RWPE1 (cell line): ENCODE measurements around the gene AFF1.
A peak's percentile ranks its signal among the peaks of the same experiment; 100 is the strongest.

Experiments
- CTCF ChIA-PET: fragments of 350-600 bp; sonication (Branson Sonifier 250); formaldehyde crosslinking; extraction: SDS; loops from one replicate; lab custom pipeline; 2021; lab: Yijun Ruan, JAX
- POLR2A ChIA-PET: fragments of 400-600 bp; formaldehyde crosslinking; extraction: SDS; loops from one replicate; lab custom pipeline; 2020; ENCODE audit warnings: antibody characterized with exemption; ENCODE audit not compliant: low non-redundant PET; lab: Yijun Ruan, JAX
- DNase-seq: peaks from one replicate; pipeline ENCODE4 v3.0.0; 2012; ENCODE audit warnings: low spot score
- H3K27ac ChIP-seq: fragments of 450-650 bp; 2 replicates; pipeline ENCODE4 v1.5.1; 2017
- TF ChIP-seq, protein P1 (sequence below): fragments of 450-650 bp; conservative IDR thresholded peaks from 2 replicates; pipeline ENCODE4 v1.5.1; 2017; ENCODE audit warnings: low read depth, mild to moderate bottlenecking

The AFF1 gene

DNA sequence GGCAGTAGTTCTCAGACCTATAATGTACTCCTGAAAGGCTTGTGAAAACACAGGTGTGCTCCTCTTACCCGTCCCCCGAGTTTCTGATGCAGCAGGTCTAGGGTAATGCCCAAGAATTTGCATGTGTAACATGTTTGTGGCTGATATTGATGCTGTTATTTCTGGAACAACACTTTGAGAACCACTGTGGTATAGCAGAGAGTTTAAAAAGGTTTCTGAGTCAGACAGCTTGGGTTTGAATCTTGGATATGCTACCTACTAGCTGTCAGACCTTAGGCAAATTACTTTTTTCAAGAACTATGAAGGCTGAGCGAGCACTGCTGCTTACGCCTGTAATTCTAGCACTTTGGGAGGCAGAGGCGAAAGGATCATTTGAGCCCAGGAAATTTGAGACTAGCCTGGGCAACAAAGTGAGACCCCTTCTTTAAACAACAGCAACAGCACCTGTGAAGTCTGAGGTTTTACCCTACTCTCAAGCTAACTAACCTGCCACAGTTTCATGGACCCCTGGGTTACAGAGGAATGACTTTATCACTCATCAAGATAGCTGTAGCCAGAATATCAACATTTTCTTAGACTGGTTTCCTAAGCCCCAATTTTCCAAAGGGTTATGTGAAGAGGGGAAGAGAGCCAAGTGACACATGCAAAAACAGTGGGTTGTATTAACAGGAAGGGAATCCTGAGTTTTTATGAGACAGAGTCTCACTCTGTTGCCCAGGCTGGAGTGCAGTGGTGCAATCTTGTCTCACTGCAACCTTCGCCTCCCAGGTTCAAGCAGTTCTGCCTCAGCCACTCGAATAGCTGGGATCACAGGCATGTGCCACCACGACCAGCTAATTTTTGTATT lies 5.1 kb downstream of the AFF1 start:
- POLR2A ChIA-PET = interaction anchor here (0.6 kb wide), 1 partner anchor 11 kb away, joined by 3 read pairs; no protein-coding TSS in a partner anchor
- CTCF ChIA-PET = no interaction called here
- TF ChIP-seq, protein P1, sequence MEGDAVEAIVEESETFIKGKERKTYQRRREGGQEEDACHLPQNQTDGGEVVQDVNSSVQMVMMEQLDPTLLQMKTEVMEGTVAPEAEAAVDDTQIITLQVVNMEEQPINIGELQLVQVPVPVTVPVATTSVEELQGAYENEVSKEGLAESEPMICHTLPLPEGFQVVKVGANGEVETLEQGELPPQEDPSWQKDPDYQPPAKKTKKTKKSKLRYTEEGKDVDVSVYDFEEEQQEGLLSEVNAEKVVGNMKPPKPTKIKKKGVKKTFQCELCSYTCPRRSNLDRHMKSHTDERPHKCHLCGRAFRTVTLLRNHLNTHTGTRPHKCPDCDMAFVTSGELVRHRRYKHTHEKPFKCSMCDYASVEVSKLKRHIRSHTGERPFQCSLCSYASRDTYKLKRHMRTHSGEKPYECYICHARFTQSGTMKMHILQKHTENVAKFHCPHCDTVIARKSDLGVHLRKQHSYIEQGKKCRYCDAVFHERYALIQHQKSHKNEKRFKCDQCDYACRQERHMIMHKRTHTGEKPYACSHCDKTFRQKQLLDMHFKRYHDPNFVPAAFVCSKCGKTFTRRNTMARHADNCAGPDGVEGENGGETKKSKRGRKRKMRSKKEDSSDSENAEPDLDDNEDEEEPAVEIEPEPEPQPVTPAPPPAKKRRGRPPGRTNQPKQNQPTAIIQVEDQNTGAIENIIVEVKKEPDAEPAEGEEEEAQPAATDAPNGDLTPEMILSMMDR = no peak
- DNase-seq = no peak
- H3K27ac ChIP-seq = no peak overlapping the region

DNA sequence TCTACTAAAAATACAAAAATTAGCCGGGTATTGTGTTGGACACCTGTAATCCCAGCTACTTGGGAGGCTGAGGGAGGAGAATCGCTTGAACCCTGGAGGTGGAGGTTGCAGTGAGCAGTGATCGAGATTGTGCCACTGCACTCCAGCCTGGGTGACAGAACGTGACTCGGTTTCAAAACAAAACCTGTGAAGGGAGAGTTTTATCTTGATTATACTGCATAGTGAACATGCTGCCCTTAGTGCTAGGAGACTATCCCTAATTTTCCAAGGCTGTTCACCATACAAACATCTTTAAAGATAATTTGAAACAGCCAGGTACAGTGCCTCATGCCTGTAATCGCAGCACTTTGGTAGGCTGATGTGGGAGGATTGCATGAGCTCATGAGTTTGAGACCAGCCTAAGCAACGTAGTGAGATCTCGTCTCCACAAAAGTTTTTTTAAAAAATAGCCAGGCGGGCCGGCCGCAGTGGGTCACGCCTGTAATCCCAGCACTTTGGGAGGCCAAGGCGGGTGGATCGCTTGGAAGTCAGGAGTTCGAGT lies 6.2 kb downstream of the AFF1 start:
- no peak for DNase-seq
- TF ChIP-seq, protein P1 = no peak
- ChIA-PET CTCF (interaction anchor here (0.6 to 0.8 kb wide), 2 partner anchors 62 to 181 kb away, joined by 10 to 11 read pairs; no protein-coding TSS in a partner anchor), POLR2A (interaction anchor here (0.6 to 0.7 kb wide), 2 partner anchors 10 to 56 kb away, joined by 3 to 4 read pairs; no protein-coding TSS in a partner anchor)
- no peak overlapping the region for H3K27ac ChIP-seq

DNA sequence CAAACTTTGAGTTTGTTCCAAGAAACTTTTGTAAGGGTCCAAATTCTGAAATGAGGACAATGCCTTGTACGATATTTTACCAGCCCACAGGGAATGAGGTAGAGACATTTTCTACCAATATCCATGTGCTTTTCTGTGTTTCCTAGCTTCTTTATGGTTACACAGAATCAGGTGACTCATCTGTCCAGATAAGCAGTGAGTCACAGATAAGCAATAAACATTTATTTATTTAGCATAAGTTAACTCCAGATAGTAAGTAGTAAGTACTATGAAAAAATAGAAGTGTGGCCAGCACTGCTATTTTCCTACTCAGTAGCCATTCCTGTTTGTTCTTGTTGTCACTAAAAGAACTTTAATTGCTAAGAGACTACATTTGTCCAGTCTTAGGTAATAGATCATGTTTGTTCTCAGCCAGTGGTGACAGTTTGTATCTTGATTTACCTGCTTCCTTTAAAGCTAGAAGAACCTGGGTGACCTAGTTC lies 7.4 kb downstream of the AFF1 start:
- peak; percentile 24 for DNase-seq
- TF ChIP-seq, protein P1 = no peak
- ChIA-PET CTCF (interaction anchor here (0.6 to 0.7 kb wide), 2 partner anchors 16 to 21 kb away, joined by 3 to 7 read pairs; no protein-coding TSS in a partner anchor), POLR2A (no interaction called here)
- H3K27ac ChIP-seq = no peak overlapping the region

DNA sequence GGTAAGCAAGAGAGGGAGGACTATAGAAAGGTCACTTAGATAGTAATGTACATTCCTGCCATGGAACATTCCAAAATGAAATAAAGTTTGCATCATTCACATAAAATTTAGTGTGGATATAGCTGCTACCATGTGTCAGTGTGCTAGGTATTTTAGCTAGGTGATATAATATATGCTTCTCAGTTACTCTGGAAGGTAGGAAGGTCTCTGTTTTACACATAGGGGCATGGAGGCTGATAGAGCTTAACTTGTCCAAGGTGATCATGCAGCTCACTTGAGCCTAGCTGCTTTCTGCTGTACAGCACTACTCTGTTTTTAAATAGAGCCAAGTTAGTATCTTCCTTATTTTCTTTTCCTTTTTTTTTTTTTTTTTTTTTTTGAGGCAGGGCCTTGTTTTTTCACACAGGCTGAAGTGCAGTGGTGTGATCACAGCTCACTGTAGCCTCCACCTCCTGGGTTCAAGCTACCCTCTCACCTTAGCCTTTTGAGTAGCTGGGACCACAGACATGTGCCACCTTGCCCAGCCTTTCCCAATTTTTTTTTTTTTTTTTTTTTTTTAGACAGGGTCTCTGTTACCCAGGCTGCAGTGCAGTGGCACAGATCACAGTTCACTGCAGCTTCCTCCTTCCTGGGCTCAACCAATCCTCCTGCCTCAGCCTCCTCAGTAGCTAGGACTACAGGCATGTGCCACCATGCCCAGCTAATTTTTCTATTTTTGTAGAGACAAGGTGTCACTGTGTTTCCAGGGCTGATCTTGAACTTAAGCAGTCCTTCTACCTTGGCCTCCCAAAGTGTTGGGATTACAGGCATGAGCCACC lies 10.4 kb downstream of the AFF1 start:
- H3K27ac ChIP-seq = no peak overlapping the region
- TF ChIP-seq, protein P1 = no peak
- ChIA-PET CTCF (no interaction called here), POLR2A (interaction anchor here (0.6 to 1.2 kb wide), 2 partner anchors 13 to 176 kb away, joined by 4 to 11 read pairs; no protein-coding TSS in a partner anchor)
- no peak for DNase-seq

DNA sequence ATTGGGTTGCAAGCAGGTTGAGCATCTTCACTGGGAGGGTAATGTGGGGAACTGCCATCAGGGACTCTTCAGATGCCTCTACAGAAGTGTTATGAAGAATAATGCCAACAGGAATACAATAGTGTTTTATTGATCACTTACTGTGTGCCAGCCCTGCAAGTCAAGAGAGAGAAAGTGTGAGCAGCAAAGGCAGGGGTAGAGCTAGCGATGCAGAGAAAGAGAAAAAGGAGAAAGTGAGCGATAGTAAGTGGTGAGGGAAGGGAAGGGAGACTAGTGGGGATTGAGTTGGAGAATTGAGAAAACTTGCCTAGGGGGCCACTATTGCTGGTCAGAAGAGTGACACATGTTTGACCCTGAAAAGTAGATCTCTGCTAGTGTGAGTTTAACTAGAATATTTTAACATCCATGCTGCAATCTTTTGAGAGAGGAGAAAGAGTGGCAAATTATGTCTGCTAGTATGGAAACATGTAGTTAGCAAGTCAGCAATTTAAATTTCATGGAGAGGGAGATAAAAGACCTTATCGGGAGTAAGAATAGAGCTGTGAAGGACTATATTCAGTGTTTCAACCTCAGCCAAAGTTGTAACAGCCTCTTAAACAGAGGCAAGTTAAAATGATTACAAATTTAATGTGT lies 12.2 kb downstream of the AFF1 start:
- POLR2A ChIA-PET = no interaction called here
- CTCF ChIA-PET = no interaction called here

More for the DNA sequence above, 12.2 kb downstream of the AFF1 start:
- no peak overlapping the region for H3K27ac ChIP-seq
- TF ChIP-seq, protein P1 = no peak
- DNase-seq = no peak
